ENCODE data around the gene SPDYE3. TPM values are rescaled to one million over a fixed set of nuclear protein-coding genes. Genes with fewer than 3 reads are reported as not detected.
"Not testable (repeated sequence)": the region's sequence is repeated elsewhere in the genome, so short reads cannot be mapped to it uniquely, and the experiment has no call there.

The SPDYE3 gene
- polyA plus RNA-seq (2012; ENCODE audit: low read depth, missing spikeins) = 4.5 TPM

GRCh38 chr7:100307402-100307801 lies at the start of gene SPDYE3:
Gene SPDYE3, plus strand, starts transcription at chr7:100307702. Its CDS starts 184 bp downstream, at chr7:100307886.
- DNase-seq (ENCODE audit: insufficient read length, low spot score); FAIRE-seq: not testable (repeated sequence)

- DNase-seq (ENCODE audit: insufficient read length, low spot score); FAIRE-seq: not testable (repeated sequence)
Observed at GRCh38 chr7:100259984-100260383, 47.5 kb upstream of the SPDYE3 start.

- not testable (repeated sequence) for DNase-seq (ENCODE audit: insufficient read length, low spot score); FAIRE-seq
Observed at GRCh38 chr7:100262896-100263295, 44.6 kb upstream of the SPDYE3 start.

GRCh38 chr7:100264223-100264622 lies 43.3 kb upstream of the SPDYE3 start:
- DNase-seq (ENCODE audit: insufficient read length, low spot score); FAIRE-seq: not testable (repeated sequence)

- not testable (repeated sequence) for FAIRE-seq
Observed at GRCh38 chr7:100264669-100265165, 42.8 kb upstream of the SPDYE3 start.

GRCh38 chr7:100265851-100266250 lies 41.7 kb upstream of the SPDYE3 start:
- not testable (repeated sequence) for DNase-seq (ENCODE audit: insufficient read length, low spot score); FAIRE-seq

More at GRCh38 chr7:100264669-100265165, 42.8 kb upstream of the SPDYE3 start:
- DNase-seq (ENCODE audit: insufficient read length, low spot score) = not testable (repeated sequence)

GRCh38 chr7:100266576-100267354 lies 40.7 kb upstream of the SPDYE3 start:
- TF ChIP-seq TAF1 (IDR thresholded peaks at IDR 0.05; ENCODE audit: low read depth, low read length) (no peak), SPI1 (IDR thresholded peaks at IDR 0.05; ENCODE audit: low read depth, low read length) (no peak), POU2F2 (IDR thresholded peaks at IDR 0.05; ENCODE audit: low read depth, low read length) (no peak)
- no peak for FAIRE-seq
- DNase-seq (ENCODE audit: insufficient read length, low spot score) = no peak

- DNase-seq (ENCODE audit: insufficient read length, low spot score) (no peak), FAIRE-seq (no peak)
- no peak for TF ChIP-seq POLR2AphosphoS5 (IDR thresholded peaks at IDR 0.05; ENCODE audit: low read depth, low read length)
- no peak for TF ChIP-seq POU2F2 (IDR thresholded peaks at IDR 0.05; ENCODE audit: low read depth, low read length)
- TF ChIP-seq POLR2A (IDR thresholded peaks at IDR 0.05; ENCODE audit: low read depth, low read length) = no peak
- TF ChIP-seq PAX5 (IDR thresholded peaks at IDR 0.05; ENCODE audit: insufficient read depth, low read length, severe bottlenecking) = no peak
- no peak for TF ChIP-seq TAF1 (IDR thresholded peaks at IDR 0.05; ENCODE audit: low read depth, low read length)
- TF ChIP-seq SPI1 (IDR thresholded peaks at IDR 0.05; ENCODE audit: low read depth, low read length) = no peak
Observed at GRCh38 chr7:100267648-100268047, 39.9 kb upstream of the SPDYE3 start.

GRCh38 chr7:100268882-100269281 lies 38.6 kb upstream of the SPDYE3 start:
- DNase-seq (ENCODE audit: insufficient read length, low spot score); FAIRE-seq: not testable (repeated sequence)

GRCh38 chr7:100269306-100270045 lies 38.0 kb upstream of the SPDYE3 start:
- DNase-seq (ENCODE audit: insufficient read length, low spot score); FAIRE-seq: not testable (repeated sequence)

GRCh38 chr7:100270046-100270918 lies 37.2 kb upstream of the SPDYE3 start:
- DNase-seq (ENCODE audit: insufficient read length, low spot score) = not testable (repeated sequence)

GRCh38 chr7:100270941-100271593 lies 36.4 kb upstream of the SPDYE3 start:
- not testable (repeated sequence) for FAIRE-seq; DNase-seq (ENCODE audit: insufficient read length, low spot score)

More at GRCh38 chr7:100270046-100270918, 37.2 kb upstream of the SPDYE3 start:
- FAIRE-seq = not testable (repeated sequence)

All from GM12891 (cell line).